HCT116 (cell line): Measurements from ENCODE around the gene CYSLTR2.

ENCODE experiments used
- EZH2 ChIP-seq: fragments of 200-600 bp; sonication (generic); IDR thresholded peaks from 2 replicates; pipeline ENCODE4 v1.6.1; 2017; ENCODE audit warnings: antibody characterized with exemption, mixed run types
- POLR2AphosphoS5 ChIP-seq: IDR thresholded peaks from 2 replicates; pipeline ENCODE4 v1.6.1; 2011; ENCODE audit warnings: mild to moderate bottlenecking, low read depth, low read length, moderate library complexity
- SP1 ChIP-seq: IDR thresholded peaks from 2 replicates; pipeline ENCODE4 v1.6.1; 2012; ENCODE audit warnings: low read depth
- TF ChIP-seq, protein P1 (sequence below), 3 experiments: fragments of 200-600 bp in 1 of 3; sonication (generic) in 1 of 3; IDR thresholded peaks in 2 of 3; conservative IDR thresholded peaks in 1 of 3; 2 replicates each; pipeline ENCODE4 v1.5.1; 2012 to 2017; ENCODE audit warnings: low read depth in 2 of 3, low read length in 2 of 3, antibody characterized with exemption in 1 of 3, borderline replicate concordance in 1 of 3, control low read depth in 1 of 3, mild to moderate bottlenecking in 1 of 3, mixed read lengths in 1 of 3, mixed run types in 1 of 3, moderate library complexity in 1 of 3; ENCODE audit not compliant: insufficient read depth in 1 of 3
- TF ChIP-seq, protein P2 (sequence below): IDR thresholded peaks from 2 replicates; pipeline ENCODE4 v1.6.1; 2012

DNA sequence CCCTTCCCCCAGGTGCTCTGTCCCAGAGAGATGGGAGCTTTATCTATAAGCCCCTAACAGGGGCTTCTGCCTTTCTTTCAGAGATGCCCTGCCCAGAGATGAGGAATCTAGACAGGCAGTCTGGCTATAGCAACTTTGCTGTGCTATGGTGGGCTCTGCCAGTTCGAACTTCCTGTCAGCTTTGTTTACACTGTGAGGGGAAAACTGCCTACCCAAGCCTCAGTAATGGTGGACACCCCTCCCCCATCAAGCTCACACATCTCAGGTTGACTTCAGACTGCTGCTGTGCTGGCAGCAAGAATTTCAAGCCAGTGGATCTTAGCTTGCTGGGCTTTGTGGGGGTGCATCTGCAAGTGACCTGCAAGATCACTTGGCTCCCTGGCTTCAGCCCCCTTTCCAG is 21.5 kb downstream of the CYSLTR2 start:
- TF ChIP-seq POLR2AphosphoS5: no peak
- no peak for TF ChIP-seq EZH2
- TF ChIP-seq, protein P1, sequence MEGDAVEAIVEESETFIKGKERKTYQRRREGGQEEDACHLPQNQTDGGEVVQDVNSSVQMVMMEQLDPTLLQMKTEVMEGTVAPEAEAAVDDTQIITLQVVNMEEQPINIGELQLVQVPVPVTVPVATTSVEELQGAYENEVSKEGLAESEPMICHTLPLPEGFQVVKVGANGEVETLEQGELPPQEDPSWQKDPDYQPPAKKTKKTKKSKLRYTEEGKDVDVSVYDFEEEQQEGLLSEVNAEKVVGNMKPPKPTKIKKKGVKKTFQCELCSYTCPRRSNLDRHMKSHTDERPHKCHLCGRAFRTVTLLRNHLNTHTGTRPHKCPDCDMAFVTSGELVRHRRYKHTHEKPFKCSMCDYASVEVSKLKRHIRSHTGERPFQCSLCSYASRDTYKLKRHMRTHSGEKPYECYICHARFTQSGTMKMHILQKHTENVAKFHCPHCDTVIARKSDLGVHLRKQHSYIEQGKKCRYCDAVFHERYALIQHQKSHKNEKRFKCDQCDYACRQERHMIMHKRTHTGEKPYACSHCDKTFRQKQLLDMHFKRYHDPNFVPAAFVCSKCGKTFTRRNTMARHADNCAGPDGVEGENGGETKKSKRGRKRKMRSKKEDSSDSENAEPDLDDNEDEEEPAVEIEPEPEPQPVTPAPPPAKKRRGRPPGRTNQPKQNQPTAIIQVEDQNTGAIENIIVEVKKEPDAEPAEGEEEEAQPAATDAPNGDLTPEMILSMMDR (IDR thresholded peaks at IDR 0.05 in 2 of 3, conservative IDR thresholded peaks at IDR 0.05 in 1 of 3; ENCODE audit: borderline replicate concordance in 1 of 3, insufficient read depth in 1 of 3, low read depth in 2 of 3, low read length in 2 of 3): no peak
- TF ChIP-seq, protein P2, sequence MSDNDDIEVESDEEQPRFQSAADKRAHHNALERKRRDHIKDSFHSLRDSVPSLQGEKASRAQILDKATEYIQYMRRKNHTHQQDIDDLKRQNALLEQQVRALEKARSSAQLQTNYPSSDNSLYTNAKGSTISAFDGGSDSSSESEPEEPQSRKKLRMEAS: no peak
- TF ChIP-seq SP1: no peak
